ENCODE results near the gene ZNF485. TPM values are rescaled to one million over a fixed set of nuclear protein-coding genes. Genes with fewer than 3 reads are reported as not detected.
A peak's percentile ranks its signal among the peaks of the same experiment; 100 is the strongest.

Gene ZNF485
- total and polyA plus RNA-seq, 10 of the 15 experiments (the other 5 are each of a cell fraction or from before 2014, with no cell fraction given) = 3.2 to 7.6 (median 5.1) TPM

GRCh38 chr10:43606323-43607198 lies at the start of gene ZNF485 (continued):
- peak; percentile 95 for TF ChIP-seq ZBTB40 (IDR thresholded peaks at IDR 0.05; ENCODE audit: borderline replicate concordance)
- TF ChIP-seq MYC (IDR thresholded peaks at IDR 0.05; ENCODE audit: insufficient read depth, insufficient read length, insufficient replicate concordance, low read length, severe bottlenecking) = peak; percentile 56
- TF ChIP-seq JUND (IDR thresholded peaks at IDR 0.05; ENCODE audit: low read depth, low read length) = no peak
- 0 out of 2 replicates have a peak, but pooled peaks have one; percentile 5 for TF ChIP-seq NR2F1 (conservative IDR thresholded peaks at IDR 0.05)
- TF ChIP-seq HSF1 (IDR thresholded peaks at IDR 0.05; ENCODE audit: low read depth, low read length) = no peak
- no peak for TF ChIP-seq RAD21 (IDR thresholded peaks at IDR 0.05; ENCODE audit: insufficient read depth, low read depth, low read length)
- peak; percentile 77; the same call in 1 of the 2 replicates for TF ChIP-seq TARDBP (IDR thresholded peaks at IDR 0.05; ENCODE audit: borderline replicate concordance)
- no peak for TF ChIP-seq NBN (IDR thresholded peaks at IDR 0.05)
- no peak for TF ChIP-seq ZBED1 (IDR thresholded peaks at IDR 0.05; ENCODE audit: borderline replicate concordance)
- no peak for TF ChIP-seq ATF2 (IDR thresholded peaks at IDR 0.05; ENCODE audit: low read length)
- TF ChIP-seq BRCA1 (IDR thresholded peaks at IDR 0.05; ENCODE audit: low read depth, low read length) = no peak
- TF ChIP-seq SPI1 (IDR thresholded peaks at IDR 0.05; ENCODE audit: borderline replicate concordance, insufficient read depth, low read depth, low read length) = peak; percentile 63; the same call in 1 of the 2 replicates
- peak; percentile 31 to 37; a peak in 1 of 4 replicates for TF ChIP-seq BHLHE40 (IDR thresholded peaks at IDR 0.05; ENCODE audit: borderline replicate concordance in 1 of 2, low read depth in 2 of 2, low read length in 1 of 2)
- TF ChIP-seq MYB (IDR thresholded peaks at IDR 0.05; ENCODE audit: borderline replicate concordance, low read depth, low read length) = no peak
- no peak for TF ChIP-seq ZNF207 (IDR thresholded peaks at IDR 0.05; ENCODE audit: borderline replicate concordance)
- no peak for TF ChIP-seq REST (IDR thresholded peaks at IDR 0.05; ENCODE audit: low read depth, low read length)
